ENCODE results near the gene SPTY2D1.

GRCh38 chr11:18588297-18589252 lies 45.6 kb downstream of the SPTY2D1 start, which contains the start of gene UEVLD:
- TF ChIP-seq CTCF (IDR thresholded peaks at IDR 0.05; ENCODE audit: insufficient read depth, low read length) = no peak
- TF ChIP-seq POLR2AphosphoS5 (IDR thresholded peaks at IDR 0.05; ENCODE audit: low read depth) = peak; percentile 74; the same call in 1 of the 2 replicates
- TF ChIP-seq, protein P1, sequence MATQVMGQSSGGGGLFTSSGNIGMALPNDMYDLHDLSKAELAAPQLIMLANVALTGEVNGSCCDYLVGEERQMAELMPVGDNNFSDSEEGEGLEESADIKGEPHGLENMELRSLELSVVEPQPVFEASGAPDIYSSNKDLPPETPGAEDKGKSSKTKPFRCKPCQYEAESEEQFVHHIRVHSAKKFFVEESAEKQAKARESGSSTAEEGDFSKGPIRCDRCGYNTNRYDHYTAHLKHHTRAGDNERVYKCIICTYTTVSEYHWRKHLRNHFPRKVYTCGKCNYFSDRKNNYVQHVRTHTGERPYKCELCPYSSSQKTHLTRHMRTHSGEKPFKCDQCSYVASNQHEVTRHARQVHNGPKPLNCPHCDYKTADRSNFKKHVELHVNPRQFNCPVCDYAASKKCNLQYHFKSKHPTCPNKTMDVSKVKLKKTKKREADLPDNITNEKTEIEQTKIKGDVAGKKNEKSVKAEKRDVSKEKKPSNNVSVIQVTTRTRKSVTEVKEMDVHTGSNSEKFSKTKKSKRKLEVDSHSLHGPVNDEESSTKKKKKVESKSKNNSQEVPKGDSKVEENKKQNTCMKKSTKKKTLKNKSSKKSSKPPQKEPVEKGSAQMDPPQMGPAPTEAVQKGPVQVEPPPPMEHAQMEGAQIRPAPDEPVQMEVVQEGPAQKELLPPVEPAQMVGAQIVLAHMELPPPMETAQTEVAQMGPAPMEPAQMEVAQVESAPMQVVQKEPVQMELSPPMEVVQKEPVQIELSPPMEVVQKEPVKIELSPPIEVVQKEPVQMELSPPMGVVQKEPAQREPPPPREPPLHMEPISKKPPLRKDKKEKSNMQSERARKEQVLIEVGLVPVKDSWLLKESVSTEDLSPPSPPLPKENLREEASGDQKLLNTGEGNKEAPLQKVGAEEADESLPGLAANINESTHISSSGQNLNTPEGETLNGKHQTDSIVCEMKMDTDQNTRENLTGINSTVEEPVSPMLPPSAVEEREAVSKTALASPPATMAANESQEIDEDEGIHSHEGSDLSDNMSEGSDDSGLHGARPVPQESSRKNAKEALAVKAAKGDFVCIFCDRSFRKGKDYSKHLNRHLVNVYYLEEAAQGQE (IDR thresholded peaks at IDR 0.05; ENCODE audit: insufficient replicate concordance, low read depth) = no peak

All from HL-60 (cell line).